GM19239 (cell line): ENCODE data around the gene EFCAB12.

Experiments
- DNase-seq: peaks from one replicate; pipeline ENCODE4 v3.0.0; 2011; ENCODE audit warnings: low spot score; ENCODE audit not compliant: insufficient read length
- FAIRE-seq: peaks from 2 replicates; lab custom pipeline; 2011; peaks lifted over from hg19 to GRCh38; lab: Jason Lieb, UNC

The EFCAB12 gene

DNA sequence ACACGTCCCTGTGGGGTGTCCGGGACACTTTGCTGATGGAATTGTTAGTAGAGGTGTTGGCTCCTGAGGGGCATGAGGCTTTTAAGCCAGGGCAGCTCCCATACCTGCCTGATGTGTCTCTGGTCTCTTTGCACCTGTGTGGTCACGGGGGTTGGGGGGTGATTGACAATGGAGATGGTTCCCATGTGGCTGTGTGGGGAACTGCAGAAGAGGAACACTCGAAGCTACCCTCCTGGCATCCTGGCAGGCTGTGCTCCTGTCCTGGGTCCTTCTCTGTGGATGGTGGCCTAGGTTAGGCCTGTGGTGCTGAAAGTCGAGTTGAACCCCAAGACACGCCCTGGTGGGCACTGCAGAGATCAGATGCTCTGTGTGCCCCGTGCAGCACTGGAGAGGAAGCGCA, 76.4 kb downstream of the EFCAB12 start:
- DNase-seq (no peak), FAIRE-seq (no peak)
